HG02840 (cell line): ENCODE data around the gene ACVR2B.

ENCODE experiments used
- ATAC-seq: cut with Tn5 transposase; IDR thresholded peaks from one replicate; pipeline ENCODE4 v1.9.1; 2021; ENCODE audit warnings: mild to moderate bottlenecking, moderate library complexity, moderate number of reproducible peaks; ENCODE audit not compliant: unreplicated experiment, low FRiP score

ACVR2B gene

GRCh38 chr3:38457111-38458003 is 3.7 kb downstream of the ACVR2B start:
- no peak for ATAC-seq

- no peak for ATAC-seq
These were observed 5.3 kb downstream of the ACVR2B start for GRCh38 chr3:38458796-38459498.

DNA sequence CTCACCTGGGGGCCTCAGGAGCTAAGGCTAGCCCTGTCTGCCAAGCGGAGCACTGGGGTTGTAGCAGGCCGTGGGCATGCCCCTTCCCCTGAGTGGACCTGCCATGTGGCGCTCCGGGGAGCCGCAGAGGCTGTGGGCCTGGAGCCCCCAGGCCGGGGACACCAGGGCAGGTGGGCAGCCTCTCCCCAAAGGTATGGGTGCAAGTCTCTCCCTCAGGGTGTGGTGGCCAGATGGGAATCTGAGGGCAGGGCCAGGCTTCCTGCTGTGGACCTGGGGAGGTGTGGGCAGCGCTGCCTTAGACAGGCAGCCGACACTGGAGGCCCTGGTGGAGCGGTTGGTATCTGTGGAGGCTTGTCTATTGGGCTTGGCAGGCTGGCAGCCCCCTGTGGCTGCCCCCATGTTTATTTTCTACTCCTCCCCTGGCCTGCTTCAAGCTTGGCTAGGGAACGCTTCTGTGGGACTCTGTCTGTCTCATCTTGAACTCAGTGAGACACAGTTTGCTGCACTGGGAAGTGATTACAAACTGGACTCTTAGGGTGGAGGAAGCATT is 5.9 kb downstream of the ACVR2B start:
- ATAC-seq, result no peak

GRCh38 chr3:38460377-38461270 is 6.9 kb downstream of the ACVR2B start:
- no peak for ATAC-seq

DNA sequence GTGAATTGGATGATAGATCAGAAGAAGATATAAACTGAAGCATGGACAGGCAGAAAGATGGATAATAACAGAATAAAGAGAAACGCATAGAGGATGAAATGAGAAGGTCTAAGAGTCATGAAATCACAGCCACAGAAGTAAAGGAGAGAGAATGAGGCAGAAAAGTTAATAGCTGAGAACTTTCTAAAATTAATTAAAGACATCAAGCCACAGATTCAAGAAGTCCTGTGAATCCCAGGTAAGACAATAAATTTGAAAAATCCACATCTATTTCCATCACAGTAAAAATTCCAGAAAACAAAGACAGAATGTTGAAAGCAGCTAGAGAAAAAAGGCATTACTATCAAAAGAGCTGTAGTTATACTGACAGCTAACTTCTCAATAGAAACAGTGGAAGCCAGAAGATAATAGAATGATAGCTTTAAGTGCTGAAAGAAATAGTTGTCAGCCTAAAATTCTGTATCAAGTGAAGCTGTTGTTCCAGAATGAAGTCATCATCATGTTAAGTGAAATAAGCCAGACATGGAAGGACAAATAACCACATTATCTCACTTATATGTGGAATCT is 12.0 kb downstream of the ACVR2B start:
- ATAC-seq, result no peak

GRCh38 chr3:38468765-38469164 is 15.1 kb downstream of the ACVR2B start:
- ATAC-seq, result no peak

DNA sequence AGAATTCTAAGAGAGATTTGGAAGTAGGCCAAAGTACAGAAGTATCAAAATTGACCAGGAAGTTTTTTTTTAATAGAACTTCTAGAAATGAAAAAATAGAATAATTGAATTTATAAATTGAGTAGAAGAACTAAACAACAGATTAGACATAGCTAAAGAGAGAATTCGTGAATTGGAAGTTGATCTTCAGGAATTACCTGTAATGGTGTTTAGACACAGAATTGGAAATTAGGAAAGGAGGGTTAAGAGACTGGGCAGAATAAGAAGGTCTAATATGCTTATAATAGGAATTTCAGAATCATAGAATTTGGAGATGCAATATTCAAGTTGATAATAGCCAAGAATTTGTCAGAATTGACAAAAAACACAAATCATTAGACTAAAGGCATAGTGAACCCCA is 16.2 kb downstream of the ACVR2B start:
- no peak for ATAC-seq

- no peak for ATAC-seq
These were observed 17.7 kb downstream of the ACVR2B start for GRCh38 chr3:38471260-38471857.

- ATAC-seq, result no peak
These were observed 18.7 kb downstream of the ACVR2B start for GRCh38 chr3:38472342-38472741.

GRCh38 chr3:38473229-38473628 is 19.5 kb downstream of the ACVR2B start:
- no peak for ATAC-seq

DNA sequence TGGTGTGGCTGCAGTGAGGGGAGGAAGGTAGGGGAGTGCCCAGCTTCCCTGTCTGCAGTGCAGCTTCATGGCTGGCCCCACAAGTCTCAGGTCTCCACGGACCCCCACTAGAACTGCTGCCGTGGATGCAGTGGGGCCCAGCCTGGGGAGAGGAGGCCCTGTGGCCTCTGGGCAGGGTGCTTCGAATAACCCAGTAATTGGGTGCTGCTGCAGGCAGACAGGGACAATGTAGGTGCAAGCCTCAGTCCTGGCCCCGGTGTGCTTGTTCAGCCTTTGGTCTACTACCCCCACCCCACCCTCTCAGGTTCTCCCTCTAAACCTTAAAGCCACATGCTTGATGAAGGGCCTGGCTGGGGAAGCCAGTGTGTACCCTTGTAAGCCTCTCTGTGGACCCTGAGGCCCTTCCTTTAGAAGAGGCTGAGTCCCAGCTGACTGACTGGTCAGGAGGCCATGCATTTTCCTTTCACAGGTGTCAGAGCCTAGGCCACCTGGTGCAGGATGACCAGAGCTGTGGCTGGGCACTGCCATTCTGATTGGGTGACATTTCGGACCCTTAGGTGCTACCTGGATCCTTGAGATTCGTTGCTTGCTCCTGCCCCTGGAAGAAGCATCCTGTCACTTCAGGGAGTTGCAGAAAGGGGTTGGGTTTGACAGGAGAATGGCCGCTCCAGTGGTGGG is 21.4 kb downstream of the ACVR2B start:
- no peak for ATAC-seq

GRCh38 chr3:38475716-38476115 is 22.0 kb downstream of the ACVR2B start:
- ATAC-seq, result no peak

DNA sequence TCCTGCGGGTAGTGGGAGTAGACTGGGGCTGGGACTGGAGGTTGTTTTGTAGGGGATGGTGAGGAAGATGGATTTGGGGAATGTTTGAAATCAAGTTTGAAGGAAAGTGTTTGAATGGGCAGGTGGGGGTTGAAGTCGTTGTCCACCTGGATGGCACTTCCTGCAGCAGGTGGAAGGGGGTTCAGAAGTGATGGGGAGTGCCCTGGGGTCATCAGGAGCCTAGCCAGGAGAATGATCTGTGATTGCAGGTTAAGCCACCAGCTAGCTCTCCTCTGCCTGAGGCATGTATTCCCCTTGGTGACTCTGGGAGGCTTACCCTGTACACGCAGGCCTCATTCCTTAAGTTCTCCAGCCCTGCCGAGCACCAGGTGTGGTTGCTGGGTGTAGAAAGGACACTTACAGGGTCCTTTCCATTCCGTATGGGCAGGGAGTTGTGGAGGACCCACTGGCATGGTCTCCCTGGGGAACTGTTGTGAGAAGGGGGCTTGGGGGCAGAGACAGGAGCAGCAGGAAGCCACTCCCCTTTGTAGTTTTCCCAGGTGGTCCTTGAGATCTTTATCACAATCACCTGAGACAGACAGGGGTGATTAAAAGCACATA is 22.6 kb downstream of the ACVR2B start:
- no peak for ATAC-seq

- ATAC-seq, result no peak
These were observed 23.5 kb downstream of the ACVR2B start for GRCh38 chr3:38477057-38477820.

DNA sequence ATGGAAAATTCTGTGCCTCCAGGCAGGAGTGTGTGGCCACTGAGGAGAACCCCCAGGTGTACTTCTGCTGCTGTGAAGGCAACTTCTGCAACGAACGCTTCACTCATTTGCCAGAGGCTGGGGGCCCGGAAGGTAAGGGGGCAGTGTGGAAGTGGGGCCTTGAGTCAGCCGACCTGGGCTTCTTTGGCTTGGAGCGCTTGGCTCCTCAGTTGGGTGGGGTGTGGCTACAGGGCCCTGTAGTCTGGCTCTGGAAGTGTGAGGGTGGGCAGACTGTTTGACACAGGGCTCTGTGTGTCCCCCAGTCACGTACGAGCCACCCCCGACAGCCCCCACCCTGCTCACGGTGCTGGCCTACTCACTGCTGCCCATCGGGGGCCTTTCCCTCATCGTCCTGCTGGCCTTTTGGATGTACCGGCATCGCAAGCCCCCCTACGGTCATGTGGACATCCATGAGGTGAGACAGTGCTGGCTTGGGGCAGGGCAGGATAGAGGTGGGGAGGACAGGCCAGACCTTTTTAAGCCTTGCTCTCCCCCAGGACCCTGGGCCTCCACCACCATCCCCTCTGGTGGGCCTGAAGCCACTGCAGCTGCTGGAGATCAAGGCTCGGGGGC is 24.3 kb downstream of the ACVR2B start:
- ATAC-seq, result no peak

- ATAC-seq, result no peak
These were observed 25.2 kb downstream of the ACVR2B start for GRCh38 chr3:38478901-38479300.

GRCh38 chr3:38479431-38480092 is 25.9 kb downstream of the ACVR2B start:
- no peak for ATAC-seq
